Measurements from ENCODE around the gene RASGRP4. TPM values are rescaled to one million over a fixed set of nuclear protein-coding genes. Genes with fewer than 3 reads are reported as not detected.

RASGRP4 gene
- polyA plus RNA-seq, 1 donor (not counting 4 experiments of a cell fraction or from before 2014, with no cell fraction given), result not detected

GRCh38 chr19:38457690-38458405 lies 31.8 kb upstream of the RASGRP4 start:
- DNase-seq (ENCODE audit: low read depth, low spot score) (no peak), FAIRE-seq (no peak)
- H3K27ac ChIP-seq (ENCODE audit: control insufficient read depth, insufficient read depth, low read length), result no peak overlapping the region
- H3K9me3 ChIP-seq (ENCODE audit: control insufficient read depth, low read depth, low read length), result no peaks in the 10 kb centered on the region
- no peaks in the 10 kb centered on the region for H3K27me3 ChIP-seq (ENCODE audit: control insufficient read depth, extremely low read depth, insufficient read depth, low read length)
- H3K4me1 ChIP-seq (ENCODE audit: control insufficient read depth, extremely low read depth, insufficient read depth, low read length), result no peaks in the 10 kb centered on the region
- no peaks in the 10 kb centered on the region for H4K20me1 ChIP-seq (ENCODE audit: control insufficient read depth, extremely low read depth, insufficient read depth, low read length)
- no peaks in the 10 kb centered on the region for H3K9me1 ChIP-seq (ENCODE audit: control insufficient read depth, extremely low read depth, insufficient read depth, low read length)
- no peak overlapping the region for H3K4me3 ChIP-seq (ENCODE audit: control insufficient read depth in 2 of 3, extremely low read depth in 1 of 3, insufficient read depth in 2 of 3, low read depth in 1 of 3, low read length in 3 of 3)
- no peak overlapping the region for H2AFZ ChIP-seq (ENCODE audit: control insufficient read depth, low read length)
- TF ChIP-seq EZH2 (IDR thresholded peaks at IDR 0.05; ENCODE audit: low read length), result no peak
- TF ChIP-seq, protein P1, sequence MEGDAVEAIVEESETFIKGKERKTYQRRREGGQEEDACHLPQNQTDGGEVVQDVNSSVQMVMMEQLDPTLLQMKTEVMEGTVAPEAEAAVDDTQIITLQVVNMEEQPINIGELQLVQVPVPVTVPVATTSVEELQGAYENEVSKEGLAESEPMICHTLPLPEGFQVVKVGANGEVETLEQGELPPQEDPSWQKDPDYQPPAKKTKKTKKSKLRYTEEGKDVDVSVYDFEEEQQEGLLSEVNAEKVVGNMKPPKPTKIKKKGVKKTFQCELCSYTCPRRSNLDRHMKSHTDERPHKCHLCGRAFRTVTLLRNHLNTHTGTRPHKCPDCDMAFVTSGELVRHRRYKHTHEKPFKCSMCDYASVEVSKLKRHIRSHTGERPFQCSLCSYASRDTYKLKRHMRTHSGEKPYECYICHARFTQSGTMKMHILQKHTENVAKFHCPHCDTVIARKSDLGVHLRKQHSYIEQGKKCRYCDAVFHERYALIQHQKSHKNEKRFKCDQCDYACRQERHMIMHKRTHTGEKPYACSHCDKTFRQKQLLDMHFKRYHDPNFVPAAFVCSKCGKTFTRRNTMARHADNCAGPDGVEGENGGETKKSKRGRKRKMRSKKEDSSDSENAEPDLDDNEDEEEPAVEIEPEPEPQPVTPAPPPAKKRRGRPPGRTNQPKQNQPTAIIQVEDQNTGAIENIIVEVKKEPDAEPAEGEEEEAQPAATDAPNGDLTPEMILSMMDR (optimal IDR thresholded peaks at IDR 0.05 in 1 of 3, IDR thresholded peaks at IDR 0.05 in 1 of 3, conservative IDR thresholded peaks at IDR 0.05 in 1 of 3; ENCODE audit: extremely low read depth in 1 of 3, insufficient read depth in 2 of 3, low read length in 3 of 3), result no peak
- H3K79me2 ChIP-seq (ENCODE audit: control insufficient read depth, insufficient read depth, low read length), result no peaks in the 10 kb centered on the region
- dilution Hi-C loops (cut with MboI; ENCODE audit: extremely low pct_ligation_motif_present, low sequenced_read_pairs), result no loop called here
- no peaks in the 10 kb centered on the region for H3K36me3 ChIP-seq (ENCODE audit: control insufficient read depth in 2 of 2, extremely low read depth in 1 of 2, insufficient read depth in 2 of 2, low read length in 2 of 2)
- no peak overlapping the region for H3K4me2 ChIP-seq (ENCODE audit: control insufficient read depth, extremely low read depth, insufficient read depth, low read depth, low read length)
- no peak overlapping the region for H3K9ac ChIP-seq (ENCODE audit: control insufficient read depth, extremely low read depth, insufficient read depth, low read length)

- Histone ChIP-seq H3K9me1 (ENCODE audit: control insufficient read depth, extremely low read depth, insufficient read depth, low read length) (no peaks in the 10 kb centered on the region), H3K9ac (ENCODE audit: control insufficient read depth, extremely low read depth, insufficient read depth, low read length) (no peak overlapping the region), H4K20me1 (ENCODE audit: control insufficient read depth, extremely low read depth, insufficient read depth, low read length) (no peaks in the 10 kb centered on the region), H2AFZ (ENCODE audit: control insufficient read depth, low read length) (no peak overlapping the region), H3K79me2 (ENCODE audit: control insufficient read depth, insufficient read depth, low read length) (no peaks in the 10 kb centered on the region), H3K27ac (ENCODE audit: control insufficient read depth, insufficient read depth, low read length) (no peak overlapping the region), H3K4me2 (ENCODE audit: control insufficient read depth, extremely low read depth, insufficient read depth, low read depth, low read length) (no peak overlapping the region), H3K27me3 (ENCODE audit: control insufficient read depth, extremely low read depth, insufficient read depth, low read length) (no peaks in the 10 kb centered on the region), H3K4me3 (ENCODE audit: control insufficient read depth in 2 of 3, extremely low read depth in 1 of 3, insufficient read depth in 2 of 3, low read depth in 1 of 3, low read length in 3 of 3) (no peak overlapping the region), H3K9me3 (ENCODE audit: control insufficient read depth, low read depth, low read length) (no peaks in the 10 kb centered on the region), H3K4me1 (ENCODE audit: control insufficient read depth, extremely low read depth, insufficient read depth, low read length) (no peaks in the 10 kb centered on the region), H3K36me3 (ENCODE audit: control insufficient read depth in 2 of 2, extremely low read depth in 1 of 2, insufficient read depth in 2 of 2, low read length in 2 of 2) (no peaks in the 10 kb centered on the region)
- FAIRE-seq (no peak), DNase-seq (ENCODE audit: low read depth, low spot score) (no peak)
- dilution Hi-C loops (cut with MboI; ENCODE audit: extremely low pct_ligation_motif_present, low sequenced_read_pairs), result no loop called here
- TF ChIP-seq, protein P1 (optimal IDR thresholded peaks at IDR 0.05 in 1 of 3, IDR thresholded peaks at IDR 0.05 in 1 of 3, conservative IDR thresholded peaks at IDR 0.05 in 1 of 3; ENCODE audit: extremely low read depth in 1 of 3, insufficient read depth in 2 of 3, low read length in 3 of 3), result no peak
- no peak for TF ChIP-seq EZH2 (IDR thresholded peaks at IDR 0.05; ENCODE audit: low read length)
Observed at GRCh38 chr19:38457202-38457601, 31.2 kb upstream of the RASGRP4 start.

Data from keratinocyte (primary cell).